ENCODE results near the gene NTNG2. TPM values are rescaled to one million over a fixed set of nuclear protein-coding genes. Genes with fewer than 3 reads are reported as not detected.

NTNG2 gene
- total RNA-seq, 1 experiment from 2014 or later, result 6.0 TPM

- ATAC-seq, result peak; percentile 78
Observed at GRCh38 chr9:132240841-132241482, 79.1 kb downstream of the NTNG2 start.

GRCh38 chr9:132241483-132241839, 79.6 kb downstream of the NTNG2 start:
- no peaks in the 10 kb centered on the region for H3K27me3 ChIP-seq (ENCODE audit: low read length)
- no peaks in the 10 kb centered on the region for H3F3A ChIP-seq (ENCODE audit: low read length, unreplicated experiment)
- ChIA-PET CTCF (interaction anchor here (0.6 to 0.8 kb wide), 2 partner anchors 11 to 18 kb away, joined by 3 to 8 read pairs; no protein-coding TSS in a partner anchor), POLR2A (ENCODE audit: unreplicated experiment) (interaction anchor here (0.6 kb wide), 1 partner anchor 829 kb away, joined by 20 read pairs; no protein-coding TSS in a partner anchor)
- peak overlapping the region; percentile 94 for H3K4me2 ChIP-seq (ENCODE audit: low read length)
- H3K4me1 ChIP-seq (ENCODE audit: insufficient read depth, low read length), result no peaks in the 10 kb centered on the region; the same call in 1 of the 2 replicates
- ATAC-seq, result no peak
- no peak for DNase-seq
- intact Hi-C loops (cut with micrococcal nuclease), result loop anchor here (5.0 kb wide), 1 partner anchor 259 kb away; no protein-coding TSS in a partner anchor
- H2AFZ ChIP-seq (ENCODE audit: low read length), result peak overlapping the region; percentile 75
- no peaks in the 10 kb centered on the region for H4K20me1 ChIP-seq (ENCODE audit: low read length)
- H3K9me2 ChIP-seq (replicated peaks; ENCODE audit: low read length), result no peaks in the 10 kb centered on the region
- H3K36me3 ChIP-seq (ENCODE audit: low read depth, low read length), result no peaks in the 10 kb centered on the region
- no TSS peak for BruUV-seq (replicated peaks)
- TF ChIP-seq EZH2 (IDR thresholded peaks at IDR 0.05; ENCODE audit: low read length, unreplicated experiment) (no peak), CTCF (conservative IDR thresholded peaks at IDR 0.05; ENCODE audit: low read depth, low read length) (no peak), EZH2phosphoT487 (IDR thresholded peaks at IDR 0.05; ENCODE audit: borderline replicate concordance, low read length) (no peak)
- no peaks in the 10 kb centered on the region for H3K79me2 ChIP-seq (ENCODE audit: low read length)
- no peak overlapping the region for H3K9ac ChIP-seq (ENCODE audit: low read length)
- no peaks in the 10 kb centered on the region for H3K9me3 ChIP-seq (ENCODE audit: low read length)
- H3K27ac ChIP-seq (ENCODE audit: low read length), result no peak overlapping the region
- peak overlapping the region; percentile 67 for H3K4me3 ChIP-seq (ENCODE audit: low read length)

More at GRCh38 chr9:132240841-132241482, 79.1 kb downstream of the NTNG2 start:
- no TSS peak for BruUV-seq (replicated peaks)
- POLR2A ChIA-PET (ENCODE audit: unreplicated experiment), result interaction anchor here (0.6 kb wide), 1 partner anchor 829 kb away, joined by 20 read pairs; no protein-coding TSS in a partner anchor
- peak overlapping the region; percentile 94 for H3K4me2 ChIP-seq (ENCODE audit: low read length)
- no peaks in the 10 kb centered on the region for H3K9me3 ChIP-seq (ENCODE audit: low read length)
- peak overlapping the region; percentile 67 for H3K4me3 ChIP-seq (ENCODE audit: low read length)
- no peaks in the 10 kb centered on the region for H4K20me1 ChIP-seq (ENCODE audit: low read length)
- H3K36me3 ChIP-seq (ENCODE audit: low read depth, low read length), result no peaks in the 10 kb centered on the region
- peak; percentile 76 for DNase-seq
- TF ChIP-seq EZH2phosphoT487 (IDR thresholded peaks at IDR 0.05; ENCODE audit: borderline replicate concordance, low read length) (no peak), CTCF (conservative IDR thresholded peaks at IDR 0.05; ENCODE audit: low read depth, low read length) (no peak), EZH2 (IDR thresholded peaks at IDR 0.05; ENCODE audit: low read length, unreplicated experiment) (no peak)
- intact Hi-C loops (cut with micrococcal nuclease), result loop anchor here (5.0 kb wide), 1 partner anchor 259 kb away; no protein-coding TSS in a partner anchor
- no peaks in the 10 kb centered on the region; the same call in 1 of the 2 replicates for H3K4me1 ChIP-seq (ENCODE audit: insufficient read depth, low read length)
- H2AFZ ChIP-seq (ENCODE audit: low read length), result peak overlapping the region; percentile 75
- no peak overlapping the region for H3K27ac ChIP-seq (ENCODE audit: low read length)
- no peaks in the 10 kb centered on the region for H3F3A ChIP-seq (ENCODE audit: low read length, unreplicated experiment)
- no peaks in the 10 kb centered on the region for H3K9me2 ChIP-seq (replicated peaks; ENCODE audit: low read length)
- H3K9ac ChIP-seq (ENCODE audit: low read length), result no peak overlapping the region
- H3K27me3 ChIP-seq (ENCODE audit: low read length), result no peaks in the 10 kb centered on the region
- H3K79me2 ChIP-seq (ENCODE audit: low read length), result no peaks in the 10 kb centered on the region
- CTCF ChIA-PET, result interaction anchor here (0.6 to 0.8 kb wide), 2 partner anchors 12 to 18 kb away, joined by 3 to 8 read pairs; no protein-coding TSS in a partner anchor
